Right lobe of liver (tissue), 6 donors: Measurements from ENCODE around the gene TOE1. TPM values are rescaled to one million over a fixed set of nuclear protein-coding genes. Genes with fewer than 3 reads are reported as not detected.

Experiments
- ATAC-seq, 4 donors: fragments of 200-7000 bp; cut with Tn5 transposase; one replicate each; pipeline ENCODE4 v1.9.1; 2020; ENCODE audit warnings: mild to moderate bottlenecking in 4 of 4, moderate library complexity in 4 of 4
- DNase-seq, 3 donors: peaks; one replicate each; pipeline ENCODE4 v3.0.0-alpha.2; 2020
- H3K27ac ChIP-seq, 3 donors: fragments of 200-600 bp; one replicate each; pipeline ENCODE4 v1.8.0; 2022
- H3K27me3 ChIP-seq, 2 donors: fragments of 200-600 bp; one replicate each; pipeline ENCODE4 v1.8.0; 2022
- H3K36me3 ChIP-seq, 4 donors: fragments of 200-600 bp; sonication (generic) in 1 of 4; one replicate each; pipeline versions ENCODE4 v1.5.1 to v1.8.0; 2017 to 2022; ENCODE audit warnings: control low read depth in 1 of 4
- H3K4me1 ChIP-seq, 4 donors: fragments of 200-600 bp; sonication (generic) in 1 of 4; one replicate each; pipeline versions ENCODE4 v1.5.1 to v1.8.0; 2017 to 2022; ENCODE audit warnings: control low read depth in 1 of 4
- H3K4me3 ChIP-seq, 3 donors: fragments of 200-600 bp; one replicate each; pipeline ENCODE4 v1.8.0; 2022
- H3K9me3 ChIP-seq, 4 donors: fragments of 200-600 bp; sonication (generic) in 1 of 4; one replicate each; pipeline versions ENCODE4 v1.5.1 to v1.8.0; 2017 to 2022; ENCODE audit warnings: control low read depth in 1 of 4
- POLR2A ChIP-seq: fragments of 450-650 bp; IDR thresholded peaks from one replicate; pipeline ENCODE4 v1.6.1; 2017; ENCODE audit warnings: antibody characterized with exemption, mild to moderate bottlenecking
- WGBS: methylation state at CpG from one replicate; pipeline ENCODE4 v1.1.6; 2018; ENCODE audit warnings: low coverage, low lambda C conversion rate; ENCODE audit not compliant: insufficient coverage; ENCODE audit errors: missing lambda C conversion rate; 5-methylcytosine and 5-hydroxymethylcytosine counted together
- intact Hi-C, 2 donors: fragments of 100-400 bp; cut with DNase I; formaldehyde crosslinking; loops; one replicate each; pipeline versions ENCODE4 v1.11.2 to v1.14.1; 2022
- total RNA-seq, 6 experiments: library from RNA; depleted of rRNA in 2 of 6; stranded (reverse); fragments of >200 nt in 2 of 6; fragmentation: NEBNext Ultra II Directional in 3 of 6; extraction: Animal tissue kit (Norgen Biotek cat#: 25700) in 3 of 6; gene quantifications; one replicate each; pipeline versions ENCODE4 v1.1.0 to v1.2.4, GENCODE V29; 2016 to 2023
- TF ChIP-seq, protein P1 (sequence below), 4 donors: fragments of 200-600 bp in 3 of 4; fragments of 450-650 bp in 1 of 4; IDR thresholded peaks; one replicate each; pipeline versions ENCODE4 v1.5.1 to v1.8.0; 2016 to 2022; ENCODE audit warnings: antibody characterized with exemption in 4 of 4, mild to moderate bottlenecking in 2 of 4
- donor health status: DM: no; HTN: yes; CAD: no.
- donor health status: DM: no; HTN: no; CAD: no.
- donor health status: DM: no; HTN: no; CAD: no.
- donor health status: DM: no; HTN: yes; CAD: no.
- donor health status: DM: no; HTN: yes; CAD: no.

Gene TOE1
- total RNA-seq, 6 experiments from 2014 or later = 3.2 to 7.7 (median 4.4) TPM

DNA sequence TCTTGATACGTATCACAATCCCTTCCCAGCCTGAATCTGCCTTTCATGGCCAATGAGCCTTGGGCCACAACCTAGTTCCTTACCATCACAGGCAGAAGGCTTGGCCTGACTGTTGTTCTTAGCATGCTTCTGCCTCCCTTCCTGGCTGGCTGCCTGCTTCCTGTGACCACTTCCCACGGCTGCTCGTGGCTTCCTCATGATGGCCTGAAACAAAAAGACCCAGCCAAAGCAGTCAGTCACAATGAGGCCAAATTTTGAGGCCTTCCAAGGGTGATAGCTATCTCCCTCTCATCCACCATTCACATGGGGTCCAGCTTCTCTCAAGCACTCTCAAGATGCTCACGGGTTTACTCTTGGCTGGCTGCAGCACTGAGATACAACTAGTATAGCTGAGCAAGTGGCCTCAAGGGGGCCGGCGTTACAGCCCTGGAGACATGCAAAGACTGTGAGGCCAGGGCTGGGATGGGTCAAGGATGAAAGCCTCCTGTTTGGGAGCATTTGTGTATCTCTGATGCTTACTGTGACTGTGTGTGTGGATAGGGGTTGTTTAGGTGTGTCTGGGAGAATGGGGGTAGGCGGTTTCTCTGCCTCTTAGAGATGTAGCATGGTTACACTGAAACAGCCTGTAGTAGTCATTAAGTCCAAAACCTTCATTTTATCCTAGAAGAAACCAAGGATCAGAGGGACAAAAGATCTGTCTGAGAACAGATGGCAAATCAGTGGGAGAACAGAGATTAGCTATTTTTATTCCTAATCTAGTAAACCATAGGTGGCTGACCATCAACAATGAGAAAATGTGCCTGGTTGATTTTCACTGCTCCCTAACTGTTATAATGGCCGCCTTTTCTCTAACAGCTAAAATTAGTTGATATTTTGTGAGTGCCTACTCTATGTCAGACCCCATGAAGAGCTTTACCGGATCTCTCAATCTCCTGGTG is 5.4 kb upstream of the TOE1 start:
- H3K27ac ChIP-seq = no peak overlapping the region
- H3K9me3 ChIP-seq = no peaks in the 10 kb centered on the region
- peaks cover 0 to 10% (median 3%) of the 10 kb centered on the region in 4 donors for H3K4me1 ChIP-seq
- intact Hi-C loops = no loop called here
- TF ChIP-seq, protein P1, sequence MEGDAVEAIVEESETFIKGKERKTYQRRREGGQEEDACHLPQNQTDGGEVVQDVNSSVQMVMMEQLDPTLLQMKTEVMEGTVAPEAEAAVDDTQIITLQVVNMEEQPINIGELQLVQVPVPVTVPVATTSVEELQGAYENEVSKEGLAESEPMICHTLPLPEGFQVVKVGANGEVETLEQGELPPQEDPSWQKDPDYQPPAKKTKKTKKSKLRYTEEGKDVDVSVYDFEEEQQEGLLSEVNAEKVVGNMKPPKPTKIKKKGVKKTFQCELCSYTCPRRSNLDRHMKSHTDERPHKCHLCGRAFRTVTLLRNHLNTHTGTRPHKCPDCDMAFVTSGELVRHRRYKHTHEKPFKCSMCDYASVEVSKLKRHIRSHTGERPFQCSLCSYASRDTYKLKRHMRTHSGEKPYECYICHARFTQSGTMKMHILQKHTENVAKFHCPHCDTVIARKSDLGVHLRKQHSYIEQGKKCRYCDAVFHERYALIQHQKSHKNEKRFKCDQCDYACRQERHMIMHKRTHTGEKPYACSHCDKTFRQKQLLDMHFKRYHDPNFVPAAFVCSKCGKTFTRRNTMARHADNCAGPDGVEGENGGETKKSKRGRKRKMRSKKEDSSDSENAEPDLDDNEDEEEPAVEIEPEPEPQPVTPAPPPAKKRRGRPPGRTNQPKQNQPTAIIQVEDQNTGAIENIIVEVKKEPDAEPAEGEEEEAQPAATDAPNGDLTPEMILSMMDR (IDR thresholded peaks at IDR 0.05) = no peak
- H3K27me3 ChIP-seq = no peaks in the 10 kb centered on the region
- ATAC-seq (peak; percentile 24 to 66 (median 29)), DNase-seq (peak in 2 of 3 donors; percentile 49 to 67)
- H3K4me3 ChIP-seq = no peak overlapping the region
- H3K36me3 ChIP-seq = peaks cover 0 to 2% (median 0%) of the 10 kb centered on the region in 4 donors
- WGBS = 73% methylated on average over 7 of the region's 9 CpGs

DNA sequence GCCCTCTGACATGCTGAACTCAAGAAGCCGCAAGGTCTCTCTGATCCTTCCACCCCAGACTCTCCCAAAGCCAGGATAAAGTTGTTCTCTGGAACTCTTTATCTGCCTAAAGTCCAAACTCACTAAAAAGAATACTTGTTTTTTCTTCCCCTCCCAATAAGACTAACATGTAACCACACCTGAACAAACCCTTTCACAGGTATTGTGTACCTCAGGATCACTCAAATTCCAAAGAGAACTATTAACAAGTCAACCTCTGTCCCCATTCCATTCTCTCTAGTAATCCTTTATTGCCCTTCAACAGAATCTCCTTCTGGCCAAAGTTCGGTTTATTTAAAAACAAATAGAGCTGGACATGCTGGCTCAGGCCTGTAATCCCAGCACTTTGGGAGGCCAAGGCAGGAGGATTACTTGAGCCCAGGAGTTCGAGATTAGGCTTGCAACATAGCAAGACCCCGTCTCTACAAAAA is 4.1 kb upstream of the TOE1 start:
- Histone ChIP-seq H3K4me1 (peaks cover 0 to 13% (median 6%) of the 10 kb centered on the region in 4 donors), H3K4me3 (no peak overlapping the region), H3K27me3 (no peaks in the 10 kb centered on the region), H3K27ac (peak overlapping the region in 2 of 3 donors; percentile 34 to 59), H3K36me3 (peaks cover 0 to 2% (median 0%) of the 10 kb centered on the region in 4 donors), H3K9me3 (no peaks in the 10 kb centered on the region)
- peak in 1 of 4 donors; percentile 27 for ATAC-seq
- TF ChIP-seq, protein P1 (IDR thresholded peaks at IDR 0.05) = no peak
- TF ChIP-seq POLR2A = no peak
- DNase-seq = no peak
- 34% methylated on average over 4 of the region's 4 CpGs for WGBS
- intact Hi-C loops = no loop called here

DNA sequence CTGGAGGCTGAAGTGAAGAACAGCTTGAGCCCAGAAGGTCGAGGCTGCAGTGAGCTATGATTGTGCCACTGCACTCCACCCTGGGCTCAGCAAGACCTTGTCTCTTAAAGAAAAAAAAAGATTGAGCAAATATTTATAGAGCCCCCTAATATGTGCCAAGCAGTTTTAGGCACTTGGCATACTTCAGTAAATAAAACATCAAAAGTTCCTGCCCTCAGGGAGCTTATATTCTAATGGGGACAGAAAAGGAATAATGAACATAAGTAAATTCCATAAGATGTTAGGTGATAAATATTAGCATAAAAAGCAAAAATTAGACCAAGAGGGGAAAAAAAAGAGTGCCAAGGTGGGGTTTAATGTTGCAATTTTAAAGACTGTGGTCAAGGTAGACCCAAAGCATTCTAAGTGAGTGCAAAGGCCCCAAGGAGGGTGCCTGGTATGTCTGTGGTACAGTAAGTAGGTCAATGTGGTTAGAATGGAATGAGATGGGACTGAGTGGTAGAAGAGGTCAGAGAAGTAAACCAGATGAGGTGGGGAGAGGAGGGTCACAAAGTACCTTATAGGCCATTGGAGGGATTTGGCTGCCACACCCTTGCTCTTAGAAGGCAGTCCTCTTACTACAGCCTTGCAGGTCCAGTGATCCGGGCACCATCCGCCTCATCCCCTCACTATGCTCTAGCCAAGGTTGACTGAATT is 2.2 kb upstream of the TOE1 start:
- no peaks in the 10 kb centered on the region for H3K27me3 ChIP-seq
- WGBS = 86% methylated on average over 1 of the region's 3 CpGs
- no peaks in the 10 kb centered on the region for H3K9me3 ChIP-seq
- H3K4me1 ChIP-seq = peaks cover 0 to 20% (median 9%) of the 10 kb centered on the region in 4 donors
- intact Hi-C loops = no loop called here
- H3K36me3 ChIP-seq = peaks cover 0 to 10% (median 6%) of the 10 kb centered on the region in 4 donors
- H3K4me3 ChIP-seq = no peak overlapping the region
- DNase-seq = no peak
- TF ChIP-seq POLR2A = no peak
- TF ChIP-seq, protein P1 (IDR thresholded peaks at IDR 0.05) = no peak
- no peak overlapping the region for H3K27ac ChIP-seq
- ATAC-seq = no peak

DNA sequence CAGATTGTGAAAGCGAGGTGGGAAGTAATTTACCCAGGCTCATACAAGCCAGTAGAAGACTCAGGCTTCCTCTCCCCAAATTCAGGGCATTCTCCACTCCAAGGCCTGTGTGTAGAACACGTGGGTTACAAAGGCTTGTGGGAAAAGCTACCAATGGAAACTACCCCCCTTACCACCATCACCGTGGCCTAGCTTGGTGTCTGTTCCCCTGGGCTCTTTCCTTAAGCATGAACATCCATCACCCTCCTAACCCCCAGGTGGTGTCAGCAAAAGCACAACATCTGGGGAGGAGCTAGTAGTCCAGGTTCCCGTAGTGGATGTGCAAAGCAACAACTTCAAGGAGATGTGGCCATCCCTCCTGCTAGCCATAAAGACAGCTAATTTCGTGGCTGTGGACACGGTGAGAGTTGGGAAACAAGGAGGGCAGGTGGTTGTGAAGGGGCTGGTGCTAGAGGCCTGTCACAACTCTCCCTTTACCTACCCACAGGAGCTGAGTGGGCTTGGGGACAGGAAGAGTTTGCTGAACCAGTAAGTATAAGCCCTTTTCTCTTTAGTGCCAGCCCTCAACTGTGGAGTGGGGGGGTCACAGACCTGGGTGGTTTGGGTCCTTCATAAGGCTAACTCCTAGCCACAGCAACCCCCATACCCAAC is 971 bp downstream of the TOE1 start:
- Histone ChIP-seq H3K9me3 (no peaks in the 10 kb centered on the region), H3K27ac (peak overlapping the region; percentile 86 to 93 (median 89)), H3K27me3 (no peaks in the 10 kb centered on the region), H3K4me3 (peak overlapping the region; percentile 71 to 94 (median 82)), H3K4me1 (peaks cover 0 to 17% (median 7%) of the 10 kb centered on the region in 4 donors), H3K36me3 (peaks cover 0 to 38% (median 15%) of the 10 kb centered on the region in 4 donors)
- DNase-seq (no peak), ATAC-seq (no peak)
- TF ChIP-seq POLR2A = no peak
- TF ChIP-seq, protein P1 (IDR thresholded peaks at IDR 0.05) = no peak
- 29% methylated on average over 4 of the region's 6 CpGs for WGBS
- intact Hi-C loops = no loop called here
